GM21723 (cell line): Measurements from ENCODE around the gene TMEM127.
"Not testable (repeated sequence)": the region's sequence is repeated elsewhere in the genome, so short reads cannot be mapped to it uniquely, and the experiment has no call there.

Source experiments
- ATAC-seq: cut with Tn5 transposase; IDR thresholded peaks from one replicate; pipeline ENCODE4 v1.9.1; 2021; ENCODE audit warnings: mild to moderate bottlenecking, moderate library complexity; ENCODE audit not compliant: unreplicated experiment

The TMEM127 gene

DNA sequence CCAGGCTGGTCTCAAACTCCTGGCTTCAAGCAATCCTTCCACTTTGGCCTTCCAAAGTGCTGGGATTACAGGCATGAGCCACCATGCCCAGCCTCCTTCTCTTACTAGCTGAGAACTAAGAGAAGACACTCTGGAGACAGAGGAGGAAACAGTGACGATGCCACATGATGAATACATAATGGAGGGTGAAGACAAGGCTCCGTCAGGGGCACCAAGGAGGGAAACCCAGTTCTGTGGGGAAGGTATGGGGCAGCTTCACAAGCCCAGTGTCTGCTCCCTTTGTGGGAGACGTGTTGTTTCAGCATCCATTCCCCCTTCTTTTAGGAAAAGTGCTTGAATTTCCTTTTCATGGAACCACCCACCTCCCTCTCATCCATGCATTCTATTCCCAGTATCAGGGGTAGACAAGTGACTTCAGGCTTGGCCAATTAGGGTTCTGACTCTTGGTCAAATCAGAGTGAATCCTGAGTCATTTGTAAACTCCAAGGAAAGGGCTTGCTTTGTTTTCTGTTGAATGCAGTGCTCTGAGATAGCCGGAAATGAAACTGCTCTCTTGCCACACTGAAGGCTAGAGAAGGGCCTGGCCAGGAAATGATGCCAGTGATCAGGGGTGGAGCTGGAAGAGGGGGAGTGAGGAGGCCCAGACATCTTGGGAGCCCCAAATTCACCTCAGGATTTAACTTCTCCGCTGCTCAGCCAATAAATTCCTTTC lies 23.7 kb downstream of the TMEM127 start:
- ATAC-seq: peak; percentile 83

DNA sequence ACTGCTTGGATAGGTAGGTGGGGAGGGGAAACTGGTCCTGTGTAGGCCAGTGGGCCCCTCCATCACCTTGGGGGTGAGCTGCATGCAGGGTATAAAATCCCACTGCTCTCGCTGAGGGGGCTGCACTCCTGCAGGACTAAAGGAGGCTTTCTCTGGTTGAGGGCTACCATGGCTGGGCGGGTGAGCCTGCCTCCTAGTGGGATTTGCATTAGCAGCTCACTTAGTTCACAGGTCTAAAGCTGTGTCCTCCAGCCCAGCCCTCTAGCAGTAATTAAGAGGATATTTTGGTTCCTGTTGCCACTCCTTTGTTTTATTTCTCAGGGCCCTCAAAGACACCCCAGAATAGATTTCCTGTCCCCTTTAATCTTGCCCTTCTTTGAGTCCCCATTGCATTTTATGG lies 24.6 kb downstream of the TMEM127 start:
- no peak for ATAC-seq

DNA sequence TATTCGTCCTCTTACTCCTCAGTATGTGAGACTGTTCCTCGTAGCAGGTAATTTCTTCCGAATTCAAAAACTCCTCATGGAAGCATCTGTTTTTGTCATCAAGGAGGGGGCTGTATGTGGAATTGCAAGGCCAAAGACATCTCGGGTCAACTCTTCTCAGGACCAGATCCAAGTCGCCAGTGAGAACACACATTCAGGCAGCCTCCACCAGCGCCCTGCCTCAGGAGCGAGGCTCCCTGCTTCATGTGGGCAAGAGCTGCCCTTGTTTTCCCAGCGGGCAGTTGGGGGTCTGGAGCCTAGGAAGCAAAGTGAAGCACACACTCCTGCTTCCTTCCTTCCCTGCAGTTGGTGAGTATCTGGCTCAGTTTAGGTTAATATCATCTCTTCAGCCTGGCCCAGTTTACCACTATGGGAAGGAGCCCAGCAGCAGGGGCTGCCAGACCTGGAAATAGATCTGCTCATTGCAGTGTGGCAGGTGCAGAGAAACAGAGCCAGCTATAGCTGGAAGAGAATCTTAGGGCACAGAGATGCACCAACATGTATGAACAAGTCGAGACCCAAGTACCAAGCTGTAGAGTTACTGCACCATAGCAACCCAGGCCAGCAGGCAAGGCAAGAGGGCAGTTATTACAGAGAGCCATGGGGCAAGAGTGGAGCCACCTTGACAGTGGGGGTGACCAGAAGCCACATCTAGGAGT lies 25.3 kb downstream of the TMEM127 start:
- ATAC-seq: no peak

DNA sequence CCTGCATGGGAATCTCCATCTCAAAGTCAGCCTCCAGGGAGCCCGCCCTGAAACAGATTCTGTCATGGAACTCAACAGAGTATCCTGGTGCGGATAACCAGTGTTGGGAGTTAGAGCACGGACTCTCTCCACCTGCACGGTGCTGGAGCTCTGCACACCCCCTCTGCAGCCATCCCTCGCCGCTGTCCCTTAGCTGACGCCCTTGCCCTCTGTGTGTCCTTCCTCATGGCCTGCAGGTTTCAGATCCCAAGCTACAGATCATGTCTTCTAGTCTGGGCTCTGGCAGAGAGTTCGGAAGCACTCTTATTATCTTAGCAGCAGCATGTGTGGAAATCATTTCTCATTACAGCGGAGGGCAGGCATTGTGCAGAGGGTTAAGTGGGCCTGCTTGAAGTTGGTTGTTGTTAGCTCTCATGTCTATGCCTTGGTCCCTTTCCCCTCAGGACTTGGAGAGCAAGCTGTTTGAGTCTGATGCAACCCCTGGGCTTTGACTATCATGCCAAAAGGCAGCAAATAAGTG lies 26.0 kb downstream of the TMEM127 start:
- ATAC-seq: no peak

DNA sequence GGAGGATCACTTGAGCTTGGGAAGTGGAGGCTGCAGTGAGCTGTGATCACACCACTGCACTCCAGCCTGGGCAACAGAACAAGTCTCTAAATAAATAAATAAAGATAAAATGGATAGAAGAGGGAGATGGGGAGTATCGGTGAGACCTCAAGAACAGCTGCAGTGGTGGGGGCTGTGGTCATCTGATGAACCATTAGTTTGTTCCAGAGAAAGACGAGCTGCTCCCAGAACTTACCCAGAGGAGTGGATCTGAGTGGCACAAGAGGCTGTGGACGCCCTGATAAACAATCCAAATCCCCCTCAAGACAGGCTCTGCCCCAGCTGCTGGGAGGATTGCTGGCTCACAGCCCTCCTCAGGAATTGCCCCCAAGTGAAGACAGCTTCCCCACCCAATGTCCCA lies 26.7 kb downstream of the TMEM127 start:
- ATAC-seq: no peak

DNA sequence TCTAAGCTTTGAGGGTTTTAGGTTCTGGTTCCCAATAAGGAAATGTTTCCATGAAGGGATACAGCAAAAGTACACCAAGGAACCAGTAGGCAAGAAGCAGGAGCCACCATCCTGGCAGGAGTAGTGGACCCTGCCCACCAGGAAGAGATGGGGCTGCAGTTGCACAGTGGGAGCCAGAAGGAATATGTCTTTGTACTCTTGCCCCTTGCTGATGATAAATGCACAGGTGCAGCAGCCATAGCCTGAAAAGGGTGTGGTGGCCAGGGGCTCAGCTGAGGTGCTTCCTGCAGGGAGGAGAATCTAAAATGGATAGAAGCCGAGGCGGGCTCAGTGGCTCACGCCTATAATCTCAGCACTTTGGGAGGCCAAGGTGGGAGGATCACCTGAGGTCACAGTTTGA lies 27.5 kb downstream of the TMEM127 start:
- ATAC-seq: no peak

DNA sequence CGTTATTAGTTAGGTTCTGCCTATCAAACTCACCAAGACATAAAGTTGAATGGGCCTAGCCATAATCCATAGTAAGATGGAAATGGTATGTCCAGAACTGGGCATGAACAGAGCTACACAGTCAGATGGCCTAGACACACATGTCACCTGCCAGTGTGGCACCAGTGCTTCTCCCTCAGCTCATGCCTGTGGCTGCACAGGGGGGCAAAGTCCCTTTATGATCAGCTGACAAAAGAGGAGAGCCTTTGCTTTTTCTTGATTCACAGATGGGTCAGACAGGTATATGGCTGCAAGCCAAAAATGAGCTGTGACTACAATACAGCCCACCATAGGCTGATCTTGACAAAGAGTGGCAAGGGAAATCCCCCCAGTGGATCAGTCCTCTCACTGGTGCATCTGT lies 28.9 kb downstream of the TMEM127 start:
- ATAC-seq: no peak

DNA sequence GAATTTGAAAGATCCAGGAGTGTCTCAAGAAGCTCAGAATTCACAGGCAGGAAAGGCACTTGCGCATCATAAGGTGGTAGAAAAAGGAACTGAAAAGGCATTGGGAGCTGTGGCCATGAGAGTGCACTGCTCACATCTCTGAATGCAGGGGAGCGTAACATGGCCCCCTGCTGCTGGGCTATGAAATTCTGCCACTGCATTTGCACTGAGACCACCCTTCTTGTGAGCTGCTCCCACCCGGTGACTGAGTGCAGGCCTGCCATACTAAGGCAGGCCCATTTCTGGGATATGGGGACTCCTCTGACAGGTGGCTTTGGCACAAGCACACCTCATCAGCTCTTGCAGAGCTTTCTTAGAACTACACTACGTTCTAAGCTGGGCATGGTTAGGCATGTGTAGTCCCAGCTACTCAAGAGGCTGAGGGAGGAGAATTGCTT lies 31.9 kb downstream of the TMEM127 start:
- peak; percentile 92 for ATAC-seq

DNA sequence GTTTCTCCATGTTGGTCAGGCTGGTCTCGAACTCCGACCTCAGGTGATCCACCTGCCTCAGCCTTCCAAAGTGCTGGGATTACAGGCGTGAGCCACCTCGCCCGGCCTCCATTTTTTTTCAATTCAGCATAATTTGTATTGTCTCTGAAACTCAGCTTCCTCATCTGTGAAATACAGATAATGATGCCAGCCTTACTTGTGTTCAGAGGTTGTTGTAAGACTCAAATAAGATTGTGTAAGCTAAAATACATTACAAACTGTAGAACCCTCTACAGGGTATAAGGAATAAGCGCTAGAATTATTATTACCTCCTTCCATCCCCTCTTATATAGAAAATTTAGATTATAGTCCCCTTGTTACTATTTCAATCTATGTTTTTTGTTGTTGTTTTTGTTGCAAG lies 32.4 kb downstream of the TMEM127 start:
- ATAC-seq: peak; percentile 6

DNA sequence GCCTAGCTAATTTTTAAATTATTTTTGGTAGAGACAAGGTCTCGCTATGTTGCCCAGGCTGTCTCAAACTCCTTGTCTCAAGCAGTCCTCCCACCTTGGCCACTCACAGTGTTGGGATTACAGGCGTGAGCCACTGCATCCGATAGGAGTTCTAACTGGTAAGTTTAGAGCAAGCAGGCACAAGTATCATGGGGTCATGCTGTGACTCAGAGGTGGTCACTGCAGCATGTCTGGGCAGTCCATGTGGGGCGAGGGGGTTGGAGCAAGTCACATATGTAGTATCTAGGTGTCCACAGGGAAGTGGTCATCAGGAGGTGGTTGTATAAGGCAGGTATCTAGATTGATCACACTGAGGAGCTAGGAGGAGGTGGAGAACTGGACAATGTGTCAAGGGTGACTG lies 34.5 kb downstream of the TMEM127 start:
- no peak for ATAC-seq

DNA sequence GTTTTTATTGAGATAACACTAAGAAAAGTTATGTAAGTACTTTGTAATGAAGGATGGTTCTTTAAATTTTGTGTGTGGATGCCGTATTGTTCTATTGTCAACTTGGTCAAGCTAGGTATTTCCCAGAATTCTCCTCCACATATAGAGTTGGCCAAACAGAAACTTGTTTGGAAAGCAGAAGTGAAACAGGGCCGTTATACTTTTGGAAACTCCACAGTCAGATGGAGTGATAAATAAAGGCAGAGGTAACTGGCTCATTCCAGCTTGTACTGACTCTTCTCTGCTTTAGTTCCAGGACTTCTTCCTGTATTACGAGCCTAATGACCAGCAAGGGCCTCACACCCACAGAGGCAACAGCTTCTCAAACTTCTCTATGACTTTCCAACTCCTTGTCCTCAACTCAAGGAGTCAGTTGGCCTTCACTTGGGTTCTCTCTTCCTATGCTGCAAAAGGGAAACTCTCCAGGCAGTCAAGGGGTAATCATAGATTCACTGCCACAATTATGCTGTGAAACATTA lies 40.7 kb downstream of the TMEM127 start:
- ATAC-seq: peak; percentile 87

DNA sequence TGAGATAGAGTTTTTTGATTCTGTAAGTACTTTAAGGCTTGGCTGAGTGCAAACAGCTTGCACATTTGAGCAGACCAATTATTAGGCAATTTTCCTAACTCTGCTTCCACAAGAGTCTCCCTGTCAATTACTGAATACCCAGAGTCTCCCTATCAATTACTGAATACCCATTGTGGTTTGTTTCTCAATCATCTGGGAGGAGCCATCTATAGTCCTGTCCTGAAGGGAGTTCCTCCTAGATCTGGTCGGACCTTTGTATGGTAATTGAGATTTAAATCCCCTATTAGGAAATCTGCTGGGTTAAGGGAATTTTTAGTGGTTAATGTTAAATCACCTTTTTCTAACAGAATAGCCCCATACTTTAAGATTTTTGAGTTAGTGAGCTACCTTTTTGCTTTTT lies 44.7 kb downstream of the TMEM127 start:
- not testable (repeated sequence) for ATAC-seq

DNA sequence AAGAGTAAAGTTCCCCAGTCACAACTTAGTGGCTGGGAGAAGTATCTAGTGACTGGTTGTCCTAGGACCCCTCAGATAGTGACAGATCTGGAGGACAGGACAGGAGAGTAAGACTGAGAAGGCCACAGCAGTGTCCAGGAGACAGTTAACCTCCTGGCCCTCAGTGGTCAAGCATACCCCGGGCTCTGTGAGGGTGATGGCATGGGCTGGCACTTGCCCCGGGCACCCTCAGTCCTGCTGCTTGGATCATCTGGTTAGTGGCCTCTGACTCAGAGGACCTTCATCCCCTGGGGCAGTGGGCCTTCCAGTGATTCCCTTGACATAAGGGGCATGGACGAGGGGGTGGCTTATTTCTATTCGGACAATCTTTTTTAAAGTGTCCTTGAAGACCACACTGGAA lies 45.8 kb downstream of the TMEM127 start:
- ATAC-seq: not testable (repeated sequence)

DNA sequence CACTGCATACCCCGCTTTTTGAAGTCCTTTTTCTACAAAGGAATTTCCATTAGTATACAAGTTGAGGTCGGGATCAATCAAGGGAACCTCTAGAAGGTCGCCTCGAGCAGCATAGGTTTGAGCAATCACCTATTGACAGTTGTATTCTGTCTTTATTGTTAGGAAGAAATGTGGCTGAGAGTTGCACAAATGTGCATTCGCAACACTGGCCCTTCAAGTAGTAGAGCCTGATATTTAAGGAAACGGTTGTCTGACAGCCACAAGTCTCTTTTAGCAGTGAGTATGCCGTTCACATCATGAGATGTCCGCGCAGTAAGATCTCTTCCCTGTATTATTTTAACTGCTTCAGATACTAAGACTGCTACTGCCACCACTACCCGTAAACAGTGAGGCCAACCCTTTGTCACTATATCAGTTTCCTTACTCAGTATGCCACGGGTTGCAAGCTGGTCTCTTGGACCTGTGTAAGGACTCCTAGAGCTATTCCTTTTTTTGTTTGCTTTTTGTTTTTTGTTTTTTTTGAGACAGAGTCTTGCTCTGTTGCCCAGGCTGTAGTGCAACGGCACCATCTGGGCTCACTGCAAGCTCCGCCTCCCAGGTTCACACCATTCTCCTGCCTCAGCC lies 47.2 kb downstream of the TMEM127 start:
- no peak for ATAC-seq

DNA sequence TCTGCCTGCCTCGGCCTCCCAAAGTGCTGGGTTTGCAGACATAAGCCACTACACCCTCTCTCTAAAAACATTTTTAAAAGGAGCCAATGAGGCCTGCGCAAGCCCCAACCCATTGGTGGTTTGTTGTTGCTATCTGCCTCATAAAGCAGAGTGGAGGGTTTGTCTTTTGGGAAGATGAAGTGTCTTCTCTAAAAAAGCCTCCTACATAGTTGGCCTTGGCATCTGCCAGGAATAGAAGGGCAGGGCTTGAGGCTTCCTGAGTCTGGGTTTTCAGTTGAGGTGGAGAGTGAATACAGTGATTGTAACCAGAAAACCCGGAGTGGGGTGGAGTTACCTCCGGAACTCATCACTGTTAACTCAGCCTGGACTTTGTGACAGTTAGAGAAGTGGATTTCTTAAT lies 51.2 kb downstream of the TMEM127 start:
- no peak for ATAC-seq

DNA sequence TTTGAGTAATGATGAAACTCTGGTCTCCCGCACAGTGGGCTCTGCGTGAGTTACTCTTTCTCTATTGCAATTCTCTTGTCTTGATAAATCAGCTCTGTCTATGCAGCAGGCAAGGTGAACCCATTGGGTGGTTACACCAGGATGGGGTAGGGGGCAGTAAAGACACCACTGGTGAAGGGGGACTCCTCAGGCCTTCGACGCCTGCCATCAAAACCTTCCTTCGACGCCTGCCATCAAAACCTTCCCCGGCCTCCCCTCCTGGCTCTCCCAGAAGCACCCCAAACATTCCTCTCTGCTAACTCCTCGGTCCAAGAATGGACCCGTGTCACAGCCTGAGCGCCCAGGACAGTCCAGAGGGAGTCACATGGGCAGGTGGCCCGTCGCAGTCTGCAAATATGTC lies 52.4 kb downstream of the TMEM127 start:
- ATAC-seq: no peak

DNA sequence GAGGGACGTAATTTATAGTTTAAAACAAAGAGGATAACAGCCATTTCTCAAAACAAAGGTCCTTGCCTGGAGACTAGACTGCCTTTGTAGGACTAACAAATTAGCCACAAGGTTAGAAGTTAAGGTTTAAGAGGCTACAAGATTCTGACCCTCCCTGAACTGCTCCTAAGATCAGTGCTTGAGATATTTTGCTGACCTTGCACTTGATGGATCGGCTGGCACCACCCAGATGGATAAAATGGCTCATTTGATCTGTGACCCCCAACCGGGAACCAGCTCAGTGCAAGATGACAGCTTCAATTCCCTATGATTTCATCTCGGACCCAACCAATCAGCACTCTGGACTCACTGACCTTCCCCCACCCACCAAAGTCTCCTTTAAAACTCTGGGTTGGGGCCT lies 53.5 kb downstream of the TMEM127 start:
- ATAC-seq: no peak

DNA sequence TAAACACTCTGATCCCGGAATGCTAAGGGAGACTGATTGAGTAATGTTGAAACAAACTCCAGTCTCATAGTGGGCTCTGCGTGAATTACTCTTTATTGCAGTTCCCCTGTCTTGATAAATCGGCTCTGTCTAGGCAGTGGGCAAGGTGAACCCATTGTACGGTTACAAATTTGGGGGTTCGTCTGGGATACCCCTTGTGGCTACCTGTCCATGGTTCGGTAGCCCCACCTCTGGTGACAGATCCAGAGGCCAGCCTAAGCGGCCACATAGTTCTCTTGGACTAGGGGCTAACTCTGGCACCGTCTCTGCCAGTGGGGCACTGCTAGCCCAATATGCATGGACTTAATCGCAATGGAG lies 56.1 kb downstream of the TMEM127 start:
- no peak for ATAC-seq

DNA sequence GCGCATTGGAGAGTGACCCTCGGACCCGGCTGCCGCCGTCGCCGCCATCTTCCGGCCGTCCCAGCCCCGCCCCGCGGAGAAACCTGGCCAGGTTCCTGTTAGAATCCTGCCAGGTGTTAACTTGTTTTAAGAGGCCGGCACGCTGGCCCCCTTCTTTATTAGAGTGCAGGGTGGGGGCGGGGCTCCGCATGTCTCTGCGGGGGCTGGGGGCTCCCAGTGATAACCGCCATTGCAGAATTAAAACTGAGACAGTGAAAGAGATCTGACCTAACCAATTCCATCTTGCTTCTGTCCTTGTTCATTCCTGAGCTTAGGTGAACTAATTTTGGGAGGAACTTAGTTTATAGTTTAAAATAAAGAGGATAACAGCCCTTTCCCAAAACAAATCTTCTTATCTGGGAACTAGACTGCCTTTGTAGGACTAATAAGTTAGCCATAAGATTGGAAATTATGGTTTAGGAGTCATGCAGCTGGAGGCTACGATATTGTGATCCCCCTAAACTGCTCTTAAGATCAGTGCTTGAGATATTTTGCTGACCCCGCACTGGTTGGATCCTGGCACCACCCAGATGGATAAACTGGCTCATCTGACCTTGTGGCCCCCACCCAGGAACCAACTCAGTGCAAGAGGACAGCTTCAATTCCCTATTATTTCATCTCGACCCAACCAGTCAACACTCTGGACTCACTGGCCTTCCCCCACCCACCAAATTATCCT lies 56.6 kb downstream of the TMEM127 start:
- no peak for ATAC-seq

DNA sequence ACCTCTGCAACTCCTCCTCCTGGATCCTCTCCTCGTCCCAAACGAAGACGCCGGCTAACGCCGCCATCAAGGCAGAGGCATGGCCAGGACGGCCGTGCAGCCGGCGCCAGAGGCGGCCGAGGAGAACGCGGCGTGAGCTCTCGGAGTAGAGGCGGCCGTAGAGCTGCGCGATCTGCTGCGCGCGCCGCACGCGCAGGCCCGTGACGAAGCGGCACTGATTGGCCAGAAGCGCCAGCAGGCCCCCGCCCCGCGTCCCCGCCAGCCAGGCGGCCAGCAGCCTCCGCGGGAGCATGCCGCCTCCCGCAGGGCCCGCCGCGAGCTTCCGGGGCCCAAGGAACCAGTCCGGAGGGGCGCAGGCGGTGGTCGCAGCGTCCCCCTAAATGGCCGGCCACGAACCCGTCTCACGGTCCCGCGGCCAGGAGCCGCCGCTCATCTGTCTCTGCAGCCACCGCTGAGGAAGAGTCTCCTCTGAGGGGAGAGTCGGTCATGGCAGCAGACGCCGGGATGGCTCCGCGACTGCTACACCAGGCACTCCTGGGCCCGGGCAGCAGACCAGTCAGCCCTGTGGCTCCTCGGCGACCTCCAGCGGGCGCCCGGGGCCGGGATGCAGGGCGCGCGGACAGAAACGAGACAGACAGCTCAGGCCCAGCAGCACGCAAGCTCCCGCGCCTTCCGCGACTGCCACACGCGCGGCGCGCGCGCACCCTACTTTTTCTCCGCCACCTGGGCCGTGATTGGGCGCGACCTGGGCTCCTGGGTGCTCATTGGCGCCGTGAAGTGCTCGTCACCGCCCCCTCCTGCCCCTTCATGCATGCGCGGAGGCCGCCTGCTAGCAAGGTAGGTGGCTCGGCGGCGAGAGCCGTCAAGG lies 57.4 kb downstream of the TMEM127 start, which contains the start of gene STARD7:
Gene STARD7 (minus strand): TSS at position 685 of the 868 bp plus-strand sequence. CDS start 393 bp downstream, at position 292.
- peak; percentile 81 for ATAC-seq
